ENCODE measurements around the gene EGLN3.
A peak's percentile ranks its signal among the peaks of the same experiment; 100 is the strongest.

EGLN3 gene

GRCh38 chr14:33909380-33910084 lies 41.3 kb downstream of the EGLN3 start:
- DNase-seq, result no peak

GRCh38 chr14:33908540-33909223 lies 42.2 kb downstream of the EGLN3 start:
- peak; percentile 4 for DNase-seq

GRCh38 chr14:33906968-33907367 lies 43.9 kb downstream of the EGLN3 start:
- no peak for DNase-seq

GRCh38 chr14:33904609-33905008 lies 46.3 kb downstream of the EGLN3 start:
- no peak for DNase-seq

- DNase-seq, result no peak
Observed at GRCh38 chr14:33903369-33903768, 47.5 kb downstream of the EGLN3 start.

DNA sequence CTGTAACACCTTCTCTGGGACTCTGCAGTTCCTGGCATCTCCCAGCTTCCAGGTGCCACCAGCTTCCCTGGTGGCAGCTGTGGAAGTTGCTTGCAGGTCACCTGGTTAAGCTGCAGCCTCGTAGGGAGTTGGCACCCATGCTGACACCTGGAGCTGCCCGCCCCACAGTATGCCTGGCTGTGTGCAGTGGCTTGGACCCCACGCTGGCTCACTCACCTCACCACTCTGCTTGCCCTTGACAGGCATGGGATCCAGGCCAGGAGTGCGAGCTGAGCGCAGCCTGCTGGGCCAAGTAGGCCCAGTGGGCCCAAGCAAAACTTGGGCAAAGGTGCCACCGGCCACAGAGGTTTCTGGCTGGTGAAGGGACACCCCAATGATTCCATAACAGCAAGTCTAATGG lies 48.5 kb downstream of the EGLN3 start:
- DNase-seq, result no peak

DNA sequence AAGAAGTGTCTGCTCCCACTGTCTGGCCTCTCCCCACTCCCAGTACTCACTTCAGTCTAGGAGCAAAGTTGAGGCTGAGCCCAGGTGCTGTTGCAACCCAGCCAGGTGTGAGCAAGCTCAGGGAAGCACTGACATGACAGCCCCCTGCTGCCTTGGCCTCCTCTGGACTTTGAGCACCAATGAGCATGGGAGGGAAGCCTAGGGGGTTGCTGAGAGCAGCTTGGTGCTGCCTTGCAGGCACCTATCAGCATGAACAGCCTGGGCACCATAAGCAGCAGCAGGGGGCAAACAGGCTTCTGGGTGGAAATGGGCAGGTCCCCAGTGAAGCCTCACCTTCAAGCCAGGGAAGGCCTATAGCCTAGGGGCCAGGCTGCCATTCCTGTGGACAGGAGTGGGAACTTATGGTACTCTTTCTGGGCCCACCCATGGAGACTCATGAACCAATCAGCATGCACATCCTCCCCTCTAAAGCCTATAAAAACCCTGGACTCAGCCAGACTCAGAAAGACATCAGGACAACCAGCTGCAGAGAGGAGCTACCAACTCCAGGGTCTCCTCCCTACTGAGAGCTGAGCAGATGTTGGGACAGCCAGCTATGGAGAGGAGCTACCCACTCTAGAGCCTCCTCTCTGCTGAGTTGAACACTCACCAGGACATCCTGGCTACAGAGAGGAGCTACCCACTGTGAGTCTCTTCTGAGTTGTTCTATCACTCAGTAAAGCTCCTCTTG lies 49.3 kb downstream of the EGLN3 start:
- no peak for DNase-seq

DNA sequence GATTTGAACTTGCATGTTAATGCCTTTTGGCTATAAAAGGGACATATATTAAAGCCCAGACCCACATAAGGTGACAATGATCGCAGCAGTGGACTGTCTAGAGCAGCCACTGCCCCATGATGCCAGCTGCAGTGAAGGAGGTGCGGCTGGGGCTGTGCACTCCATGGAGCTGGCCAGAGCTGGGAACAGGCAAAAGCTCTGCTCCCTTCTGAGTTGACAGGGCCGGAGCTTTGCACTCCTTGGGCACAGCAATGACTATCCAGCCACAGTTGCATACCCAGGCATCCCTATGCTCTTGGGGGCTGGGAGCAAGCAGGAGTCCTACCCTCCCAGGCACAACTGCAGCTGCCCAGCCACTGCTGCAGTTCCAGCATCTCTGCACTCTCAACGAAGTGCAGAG lies 50.2 kb downstream of the EGLN3 start:
- no peak for DNase-seq

- no peak for DNase-seq
Observed at GRCh38 chr14:33899723-33900341, 51.0 kb downstream of the EGLN3 start.

DNA sequence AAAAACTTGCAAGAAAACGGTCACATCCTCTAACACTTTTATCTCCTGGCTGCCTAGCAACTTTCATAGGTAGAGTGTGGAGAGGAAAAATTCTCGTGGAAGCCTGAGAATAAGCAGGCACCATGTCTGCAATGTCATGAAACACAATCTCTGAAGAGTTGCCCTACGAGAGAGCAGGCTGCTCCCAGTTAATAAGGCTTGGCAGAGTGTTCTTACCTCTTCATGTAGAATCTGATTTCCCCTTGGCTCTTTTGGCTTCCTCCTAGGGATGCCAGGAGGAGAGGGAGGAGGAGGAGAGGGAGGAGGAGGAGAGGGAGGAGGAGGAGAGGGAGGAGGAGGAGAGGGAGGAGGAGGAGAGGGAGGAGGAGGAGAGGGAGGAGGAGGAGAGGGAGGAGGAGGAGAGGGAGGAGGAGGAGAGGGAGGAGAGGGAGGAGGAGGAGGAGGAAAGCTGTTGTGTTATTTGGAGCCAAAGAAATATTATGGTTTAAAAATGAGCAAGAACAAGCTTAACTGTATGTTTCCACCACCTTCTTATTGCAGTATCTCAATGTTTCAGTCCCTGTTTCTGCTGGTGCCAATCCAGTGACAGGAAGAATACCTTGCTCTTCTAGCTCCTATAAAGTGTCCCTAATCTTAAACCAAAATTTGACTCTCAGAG lies 52.9 kb downstream of the EGLN3 start:
- no peak for DNase-seq

GRCh38 chr14:33897382-33897781 lies 53.5 kb downstream of the EGLN3 start:
- DNase-seq, result no peak

- DNase-seq, result no peak
Observed at GRCh38 chr14:33894339-33894738, 56.5 kb downstream of the EGLN3 start.

DNA sequence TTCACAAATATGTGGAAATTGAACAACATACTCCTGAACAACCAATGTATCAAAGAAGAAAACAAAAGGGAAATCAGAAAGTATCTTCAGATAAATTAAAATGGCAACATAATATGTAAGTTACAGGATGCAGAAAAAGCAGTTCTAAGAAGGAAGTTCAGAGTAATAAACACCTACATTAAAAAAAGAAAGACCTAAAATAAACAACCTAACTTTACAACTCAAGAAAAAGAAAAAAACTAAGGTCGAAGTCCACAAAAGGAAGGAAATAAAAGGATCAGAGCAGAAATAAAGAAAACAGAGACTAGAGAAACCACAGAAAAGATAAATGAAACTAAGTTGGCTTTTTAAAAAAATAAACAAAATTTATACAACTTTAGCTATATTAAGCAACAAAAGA lies 59.2 kb downstream of the EGLN3 start:
- no peak for DNase-seq

- DNase-seq, result no peak
Observed at GRCh38 chr14:33884916-33885315, 66.0 kb downstream of the EGLN3 start.

GRCh38 chr14:33880330-33880729 lies 70.5 kb downstream of the EGLN3 start:
- no peak for DNase-seq

DNA sequence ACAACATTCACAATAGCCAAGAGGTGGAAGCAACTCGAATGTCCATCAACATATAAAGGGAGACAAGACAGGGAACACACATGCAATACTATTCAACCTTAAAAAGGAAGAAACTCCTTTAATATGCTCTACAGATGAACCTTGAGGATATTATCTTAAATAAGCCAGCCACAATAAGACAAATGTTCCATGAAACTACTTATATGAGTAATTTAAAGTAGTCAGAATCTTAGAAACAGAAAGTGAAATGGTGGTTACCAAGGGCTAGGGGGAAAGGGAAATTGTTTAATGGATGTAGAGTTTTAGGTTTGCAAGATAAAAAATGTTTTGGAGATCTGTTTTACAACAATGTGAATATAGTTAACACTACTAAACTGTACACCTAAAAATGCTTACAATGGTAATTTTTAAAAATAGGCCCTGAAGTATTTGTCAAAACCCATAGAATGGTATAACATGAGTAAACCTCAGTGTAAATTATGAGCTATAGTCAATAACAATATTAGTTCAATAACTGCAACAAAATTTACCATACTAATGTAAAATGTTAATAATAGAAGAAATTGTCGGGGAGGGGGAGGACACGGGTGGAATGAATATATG lies 71.1 kb downstream of the EGLN3 start:
- peak; percentile 3 for DNase-seq

GRCh38 chr14:33876274-33876673 lies 74.6 kb downstream of the EGLN3 start:
- no peak for DNase-seq
